GM19023 (cell line): Measurements from ENCODE around the gene PRPSAP1.
"Not testable (repeated sequence)": the region's sequence is repeated elsewhere in the genome, so short reads cannot be mapped to it uniquely, and the experiment has no call there.

Experiments
- ATAC-seq: cut with Tn5 transposase; IDR thresholded peaks from one replicate; pipeline ENCODE4 v1.9.1; 2021; ENCODE audit warnings: mild to moderate bottlenecking, moderate library complexity; ENCODE audit not compliant: unreplicated experiment

PRPSAP1 gene

GRCh38 chr17:76267581-76268001, 86.1 kb downstream of the PRPSAP1 start:
- not testable (repeated sequence) for ATAC-seq

- no peak for ATAC-seq
Measured at GRCh38 chr17:76267051-76267576, 86.6 kb downstream of the PRPSAP1 start.

- ATAC-seq: no peak
Measured at GRCh38 chr17:76266244-76266938, 87.3 kb downstream of the PRPSAP1 start.

GRCh38 chr17:76265624-76266243, 88.0 kb downstream of the PRPSAP1 start:
- no peak for ATAC-seq

- ATAC-seq: peak; percentile 81
Measured at GRCh38 chr17:76264755-76265623, 88.7 kb downstream of the PRPSAP1 start, which contains the start of gene UBALD2. TSS of gene UBALD2 (plus strand) at chr17:76265348. CDS start at chr17:76265506, 158 bp downstream.

- ATAC-seq: no peak
Measured at GRCh38 chr17:76264425-76264754, 89.3 kb downstream of the PRPSAP1 start.

GRCh38 chr17:76263896-76264295, 89.8 kb downstream of the PRPSAP1 start:
- no peak for ATAC-seq

- ATAC-seq: no peak
Measured at GRCh38 chr17:76262732-76263344, 90.9 kb downstream of the PRPSAP1 start.

- ATAC-seq: no peak
Measured at GRCh38 chr17:76261421-76262215, 92.1 kb downstream of the PRPSAP1 start.

- no peak for ATAC-seq
Measured at GRCh38 chr17:76260669-76261068, 93.0 kb downstream of the PRPSAP1 start.

GRCh38 chr17:76260220-76260619, 93.5 kb downstream of the PRPSAP1 start:
- no peak for ATAC-seq
